Endothelial cell of umbilical vein (primary cell): ENCODE data around the gene RPS15A.
"Not testable (repeated sequence)": the region's sequence is repeated elsewhere in the genome, so short reads cannot be mapped to it uniquely, and the experiment has no call there.

Experiments used
- MAX ChIP-seq: IDR thresholded peaks from 2 replicates; pipeline ENCODE4 v1.6.1; 2011; ENCODE audit not compliant: insufficient read depth, insufficient read length
- POLR2A ChIP-seq: IDR thresholded peaks from 2 replicates; pipeline ENCODE4 v1.6.1; 2012; ENCODE audit warnings: low read depth, mild to moderate bottlenecking, control low read depth, low read length
- POLR2AphosphoS5 ChIP-seq: IDR thresholded peaks from 2 replicates; pipeline ENCODE4 v1.6.1; 2012; ENCODE audit warnings: low read depth, mild to moderate bottlenecking, control low read depth, low read length, moderate library complexity; ENCODE audit not compliant: insufficient read depth
- TF ChIP-seq, protein P1 (sequence below), 2 donors: IDR thresholded peaks; 1 replicate in 1 of 2; 2 replicates in 1 of 2; pipeline ENCODE4 v1.5.1; 2011; ENCODE audit warnings: low read length in 2 of 2, mild to moderate bottlenecking in 2 of 2, moderate library complexity in 2 of 2, control low read depth in 1 of 2, inconsistent platforms in 1 of 2, low read depth in 1 of 2; ENCODE audit not compliant: insufficient read depth in 1 of 2; ENCODE audit errors: extremely low read depth in 1 of 2

DNA sequence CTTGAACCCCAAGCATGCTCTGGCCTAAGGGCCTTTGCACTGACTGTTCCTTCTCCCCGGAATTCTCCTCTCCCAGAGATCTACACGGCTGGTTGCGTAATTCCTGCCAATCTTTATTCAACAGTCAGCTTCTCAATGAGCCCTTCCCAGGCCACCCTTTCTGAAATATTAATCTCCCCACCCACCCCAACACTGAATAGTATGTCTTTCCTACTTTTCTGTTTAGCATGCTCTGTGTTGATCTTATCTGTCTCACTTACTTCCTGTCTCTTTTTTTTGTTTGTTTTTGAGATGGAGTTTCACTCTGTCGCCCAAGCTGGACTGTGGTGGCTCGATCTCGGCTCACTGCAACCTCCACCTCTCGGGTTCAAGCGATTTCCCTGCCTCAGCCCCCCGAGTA is 33.5 kb downstream of the RPS15A start:
- TF ChIP-seq, protein P1, sequence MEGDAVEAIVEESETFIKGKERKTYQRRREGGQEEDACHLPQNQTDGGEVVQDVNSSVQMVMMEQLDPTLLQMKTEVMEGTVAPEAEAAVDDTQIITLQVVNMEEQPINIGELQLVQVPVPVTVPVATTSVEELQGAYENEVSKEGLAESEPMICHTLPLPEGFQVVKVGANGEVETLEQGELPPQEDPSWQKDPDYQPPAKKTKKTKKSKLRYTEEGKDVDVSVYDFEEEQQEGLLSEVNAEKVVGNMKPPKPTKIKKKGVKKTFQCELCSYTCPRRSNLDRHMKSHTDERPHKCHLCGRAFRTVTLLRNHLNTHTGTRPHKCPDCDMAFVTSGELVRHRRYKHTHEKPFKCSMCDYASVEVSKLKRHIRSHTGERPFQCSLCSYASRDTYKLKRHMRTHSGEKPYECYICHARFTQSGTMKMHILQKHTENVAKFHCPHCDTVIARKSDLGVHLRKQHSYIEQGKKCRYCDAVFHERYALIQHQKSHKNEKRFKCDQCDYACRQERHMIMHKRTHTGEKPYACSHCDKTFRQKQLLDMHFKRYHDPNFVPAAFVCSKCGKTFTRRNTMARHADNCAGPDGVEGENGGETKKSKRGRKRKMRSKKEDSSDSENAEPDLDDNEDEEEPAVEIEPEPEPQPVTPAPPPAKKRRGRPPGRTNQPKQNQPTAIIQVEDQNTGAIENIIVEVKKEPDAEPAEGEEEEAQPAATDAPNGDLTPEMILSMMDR (IDR thresholded peaks at IDR 0.05; ENCODE audit: extremely low read depth in 1 of 2, insufficient read depth in 1 of 2, low read depth in 1 of 2, low read length in 2 of 2), result not testable (repeated sequence)
- not testable (repeated sequence) for TF ChIP-seq POLR2A, MAX, POLR2AphosphoS5
